HG03039 (cell line): ENCODE measurements around the gene LAMA3.

Experiments
- ATAC-seq: cut with Tn5 transposase; IDR thresholded peaks from one replicate; pipeline ENCODE4 v1.9.1; 2021; ENCODE audit warnings: mild to moderate bottlenecking, moderate library complexity; ENCODE audit not compliant: unreplicated experiment

LAMA3 gene

DNA sequence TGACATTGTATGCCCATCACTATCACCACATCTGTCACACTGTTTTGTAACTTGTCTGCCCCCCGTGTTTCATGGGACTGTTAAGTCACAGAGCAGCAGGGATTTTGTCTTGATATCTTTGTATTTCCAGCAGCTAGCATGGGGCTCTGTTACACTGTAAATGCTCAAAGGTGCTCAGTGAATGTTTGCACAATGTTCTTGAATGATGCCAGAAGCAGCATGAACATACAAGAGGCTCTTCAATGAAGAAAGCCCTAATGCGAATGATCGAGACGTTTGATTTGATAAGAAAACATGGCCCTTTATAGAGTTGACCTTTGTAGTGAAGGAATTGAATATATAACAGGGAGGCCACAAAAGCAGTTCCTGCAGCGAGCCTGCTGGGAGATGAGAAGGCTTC is 204.4 kb downstream of the LAMA3 start:
- no peak for ATAC-seq

DNA sequence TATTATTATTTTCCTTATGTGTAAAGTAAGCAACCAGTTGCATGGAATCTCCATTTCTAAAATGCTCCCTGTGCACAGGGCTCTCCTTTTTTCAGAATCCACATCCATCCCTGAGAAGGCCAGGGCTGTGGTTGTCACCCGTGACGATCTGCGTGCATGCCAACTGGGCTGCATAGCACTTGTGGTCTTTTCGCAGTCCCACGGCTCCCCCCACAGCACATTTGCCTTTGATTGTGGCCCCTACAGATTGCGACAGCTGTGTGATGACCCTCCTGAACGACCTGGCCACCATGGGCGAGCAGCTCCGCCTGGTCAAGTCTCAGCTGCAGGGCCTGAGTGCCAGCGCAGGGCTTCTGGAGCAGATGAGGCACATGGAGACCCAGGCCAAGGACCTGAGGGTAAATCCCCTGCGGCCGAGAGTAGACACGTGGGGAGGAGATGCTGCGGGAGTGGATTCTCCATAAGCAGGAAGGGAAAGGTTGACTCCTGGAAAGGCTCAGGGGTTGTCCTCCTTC is 205.5 kb downstream of the LAMA3 start:
- no peak for ATAC-seq

DNA sequence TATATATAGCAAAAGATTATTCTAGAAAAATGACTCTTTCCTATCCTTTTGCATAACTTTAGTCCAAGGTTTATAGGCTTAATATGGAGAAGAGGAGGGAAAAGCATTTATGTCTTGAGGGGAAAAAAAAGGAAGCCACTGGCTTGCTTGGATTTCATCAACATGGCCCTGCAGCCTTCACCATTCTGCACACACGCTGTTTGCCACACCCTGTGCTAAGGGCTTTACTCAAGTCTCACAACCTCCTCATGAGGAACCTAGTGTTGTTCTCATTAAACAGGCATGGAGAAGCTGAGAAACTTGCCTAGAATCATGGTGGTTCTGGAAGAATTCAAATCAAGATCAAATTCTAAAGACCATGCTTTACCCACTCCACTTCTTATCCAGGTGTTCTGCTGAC is 208.0 kb downstream of the LAMA3 start:
- ATAC-seq: no peak

DNA sequence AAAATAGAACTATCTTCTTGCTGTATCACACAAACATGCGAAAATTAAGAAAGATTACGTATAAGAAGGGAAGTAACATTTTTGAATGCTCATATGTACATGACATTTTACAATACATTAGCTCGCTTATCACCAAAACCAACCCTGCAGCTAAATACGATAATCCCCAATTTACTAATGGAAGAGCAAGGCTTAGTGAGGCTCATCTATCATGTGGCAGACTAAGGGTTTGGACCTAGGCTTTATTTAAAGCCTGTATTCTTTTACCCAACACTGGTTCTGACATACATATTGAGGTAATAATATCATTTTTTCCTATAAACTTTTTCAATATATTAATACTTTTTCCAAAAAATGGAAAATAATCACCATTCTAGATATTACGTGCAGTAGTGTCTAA is 208.5 kb downstream of the LAMA3 start:
- no peak for ATAC-seq

DNA sequence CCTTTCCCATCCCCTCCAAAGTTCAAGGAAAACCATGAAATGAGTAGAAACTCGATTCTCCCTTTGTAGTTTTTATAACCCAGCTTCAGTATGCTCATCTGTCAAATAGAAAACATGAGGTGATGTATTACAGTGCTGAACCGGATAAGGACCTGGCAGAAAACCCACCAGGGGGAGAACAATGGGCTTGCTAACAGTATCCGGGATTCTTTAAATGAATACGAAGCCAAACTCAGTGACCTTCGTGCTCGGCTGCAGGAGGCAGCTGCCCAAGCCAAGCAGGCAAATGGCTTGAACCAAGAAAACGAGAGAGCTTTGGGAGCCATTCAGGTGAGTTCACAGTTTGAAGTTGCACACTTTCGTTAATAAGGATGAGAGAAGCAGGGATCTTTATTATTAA is 211.7 kb downstream of the LAMA3 start:
- ATAC-seq: no peak

DNA sequence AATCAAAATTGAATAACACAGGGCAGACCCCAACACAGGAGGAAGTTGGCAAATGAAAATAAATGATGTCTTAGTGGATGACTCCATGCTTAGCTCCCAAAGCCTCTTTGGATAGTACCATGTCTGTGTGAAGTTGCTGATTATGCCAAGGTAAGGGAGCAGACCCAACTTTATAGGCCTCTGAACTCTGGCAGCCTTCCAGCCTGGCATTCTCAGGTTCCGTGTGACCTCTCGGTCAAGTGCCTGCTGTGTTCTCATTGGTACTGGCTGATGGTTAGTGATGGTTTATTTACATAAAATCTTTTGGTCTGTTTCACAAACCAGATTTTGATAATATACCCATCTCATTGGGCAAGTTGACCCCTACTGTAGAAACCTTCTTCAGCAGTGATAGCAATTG is 213.1 kb downstream of the LAMA3 start:
- no peak for ATAC-seq

DNA sequence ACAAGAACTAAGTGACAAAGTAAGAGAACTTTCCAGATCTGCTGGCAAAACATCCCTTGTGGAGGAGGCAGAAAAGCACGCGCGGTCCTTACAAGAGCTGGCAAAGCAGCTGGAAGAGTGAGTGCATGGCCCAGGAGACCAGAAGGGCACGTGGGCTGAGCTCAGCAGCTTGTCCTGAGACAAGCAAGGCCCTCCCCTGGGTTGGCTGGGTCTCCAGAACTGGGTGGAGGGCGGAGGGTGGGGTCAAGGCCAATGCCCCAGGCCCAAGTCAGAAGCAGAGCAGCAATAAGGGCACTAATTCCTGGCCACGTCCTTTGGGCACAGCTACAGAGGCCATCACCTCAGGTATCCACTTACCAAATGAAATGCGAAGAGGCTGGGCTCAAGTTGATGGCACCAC is 214.7 kb downstream of the LAMA3 start:
- ATAC-seq: no peak

DNA sequence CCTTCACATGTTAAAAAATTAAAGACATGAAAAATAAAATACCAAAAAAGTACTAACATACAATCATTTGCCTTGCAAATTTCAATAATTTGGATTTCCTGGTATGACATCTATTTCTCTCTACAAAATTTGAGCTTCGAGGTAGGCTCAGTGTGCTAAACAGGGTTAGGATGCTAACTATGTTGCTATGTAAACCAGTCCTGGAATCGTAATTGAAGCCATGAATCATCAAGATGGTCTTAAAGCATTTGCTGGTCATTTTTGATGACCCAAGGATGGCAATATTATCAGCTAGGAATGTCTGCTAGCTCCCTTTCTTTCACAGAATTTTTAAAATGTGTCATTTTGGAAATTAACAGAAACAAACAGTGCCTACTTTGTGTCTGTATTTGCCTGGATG is 217.4 kb downstream of the LAMA3 start:
- ATAC-seq: no peak

DNA sequence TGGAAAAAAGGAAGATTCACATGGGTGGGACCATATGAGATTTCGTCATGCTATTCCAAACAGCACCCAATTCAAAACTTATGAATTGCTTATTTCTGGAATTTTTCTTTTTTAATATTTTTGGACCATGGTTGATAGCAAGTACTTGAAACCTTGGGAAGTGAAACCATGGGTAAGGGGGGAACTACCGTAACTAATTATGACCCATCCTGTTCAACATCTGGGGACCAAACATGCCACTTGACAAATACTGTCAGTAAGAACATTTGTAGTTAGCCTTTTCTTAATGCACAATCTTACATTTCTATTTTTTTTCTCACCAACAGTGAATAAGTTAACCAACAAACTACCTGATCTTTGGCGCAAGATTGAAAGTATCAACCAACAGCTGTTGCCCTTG is 219.6 kb downstream of the LAMA3 start:
- ATAC-seq: no peak

DNA sequence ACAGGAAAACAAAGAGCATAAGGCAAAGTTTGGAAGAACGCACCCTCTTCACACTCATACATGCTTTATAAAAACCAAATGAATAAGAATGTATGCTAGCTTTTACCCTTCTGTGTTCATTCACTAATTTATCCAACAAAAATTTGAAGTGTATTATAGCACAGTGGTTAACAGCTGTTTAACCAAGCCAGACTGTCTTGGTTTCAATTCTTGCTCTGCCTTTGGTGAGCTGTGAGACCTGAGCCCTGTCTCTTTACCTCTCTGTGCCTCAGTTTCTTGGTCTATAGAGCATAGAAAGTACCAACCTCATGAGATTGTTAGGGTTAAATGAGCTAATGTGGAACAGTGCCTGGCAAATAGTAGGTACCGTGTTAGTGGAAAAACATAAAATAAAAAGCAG is 220.8 kb downstream of the LAMA3 start:
- ATAC-seq: no peak

DNA sequence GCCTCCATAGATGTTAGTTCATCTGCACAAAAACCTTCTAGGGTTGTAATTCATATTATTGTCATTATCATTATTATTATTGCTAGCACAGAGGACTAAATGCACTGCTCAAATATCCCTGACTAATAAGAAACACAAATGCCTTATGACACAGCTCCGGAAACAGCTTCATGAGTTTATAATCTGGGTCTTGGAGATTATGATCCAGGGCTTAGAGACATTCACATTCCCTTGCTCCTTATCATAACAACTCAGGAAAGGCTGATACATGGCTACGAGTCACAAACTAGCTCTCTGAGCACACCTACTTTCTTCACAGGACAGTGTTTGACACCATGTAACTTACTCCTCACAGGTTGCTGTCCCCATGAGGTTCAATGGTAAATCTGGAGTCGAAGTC is 223.1 kb downstream of the LAMA3 start:
- no peak for ATAC-seq

DNA sequence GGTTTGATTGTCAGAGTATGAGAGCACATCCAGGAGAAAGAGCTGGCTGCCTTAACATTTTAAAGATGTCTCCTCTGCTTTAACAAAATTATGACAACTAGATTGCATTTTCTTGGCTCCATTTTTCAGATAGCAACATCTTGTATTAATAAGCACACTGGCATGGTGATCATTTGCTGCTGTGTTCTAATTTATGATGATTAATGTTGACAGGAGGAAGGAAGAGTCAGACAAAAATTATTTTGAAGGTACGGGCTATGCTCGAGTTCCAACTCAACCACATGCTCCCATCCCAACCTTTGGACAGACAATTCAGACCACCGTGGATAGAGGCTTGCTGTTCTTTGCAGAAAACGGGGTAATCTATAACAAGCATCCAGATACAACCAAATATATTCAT is 227.1 kb downstream of the LAMA3 start:
- ATAC-seq: no peak

DNA sequence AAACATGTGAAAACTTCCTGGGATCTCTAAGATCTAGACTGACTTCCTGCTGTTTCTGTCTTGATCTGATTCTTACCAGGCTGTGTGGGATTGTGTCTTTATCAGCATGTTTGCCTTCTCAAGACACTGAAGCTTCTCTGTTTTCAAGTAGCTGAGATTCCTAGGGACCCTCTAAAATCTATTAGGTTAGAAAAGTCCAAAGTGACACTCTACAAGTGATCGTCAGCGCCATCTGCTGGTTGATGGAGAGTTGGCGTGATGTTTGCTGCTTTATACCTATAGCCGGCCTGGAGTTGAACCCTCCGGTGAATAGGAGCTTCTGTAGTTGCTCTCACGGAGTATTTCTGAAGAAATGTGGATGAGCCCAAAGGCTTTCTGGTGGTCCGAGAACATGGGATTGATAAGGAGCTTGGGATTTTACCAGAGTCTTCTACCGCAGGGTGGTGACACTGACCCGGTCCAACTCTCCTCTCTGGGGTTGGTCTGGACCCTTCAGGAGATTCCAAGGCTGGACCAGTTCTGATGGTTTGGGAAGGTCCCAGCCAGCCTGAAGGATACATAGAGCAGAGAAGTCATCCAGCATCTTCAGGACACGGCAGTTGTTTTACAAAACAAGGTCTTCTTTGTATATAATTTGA is 229.3 kb downstream of the LAMA3 start:
- no peak for ATAC-seq

DNA sequence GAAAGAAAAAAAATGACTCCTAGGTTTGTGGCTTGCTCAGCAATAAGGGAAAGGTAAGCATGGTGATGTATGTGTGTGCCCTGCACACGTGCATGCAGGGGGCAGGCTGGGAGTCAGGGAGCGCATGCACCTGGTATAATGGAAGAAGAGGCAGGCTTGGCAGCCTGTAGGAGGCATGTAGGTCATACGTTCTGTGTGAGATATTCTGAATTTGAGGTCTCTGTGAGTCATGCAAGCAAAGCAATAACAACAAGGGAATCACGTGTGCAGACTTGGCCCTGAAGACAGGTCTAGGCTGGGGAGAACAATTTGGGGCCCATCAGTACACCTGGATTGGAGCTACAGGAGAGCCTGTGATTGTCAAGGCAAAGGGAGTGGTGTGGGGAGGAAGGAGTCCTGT is 230.8 kb downstream of the LAMA3 start:
- ATAC-seq: no peak

DNA sequence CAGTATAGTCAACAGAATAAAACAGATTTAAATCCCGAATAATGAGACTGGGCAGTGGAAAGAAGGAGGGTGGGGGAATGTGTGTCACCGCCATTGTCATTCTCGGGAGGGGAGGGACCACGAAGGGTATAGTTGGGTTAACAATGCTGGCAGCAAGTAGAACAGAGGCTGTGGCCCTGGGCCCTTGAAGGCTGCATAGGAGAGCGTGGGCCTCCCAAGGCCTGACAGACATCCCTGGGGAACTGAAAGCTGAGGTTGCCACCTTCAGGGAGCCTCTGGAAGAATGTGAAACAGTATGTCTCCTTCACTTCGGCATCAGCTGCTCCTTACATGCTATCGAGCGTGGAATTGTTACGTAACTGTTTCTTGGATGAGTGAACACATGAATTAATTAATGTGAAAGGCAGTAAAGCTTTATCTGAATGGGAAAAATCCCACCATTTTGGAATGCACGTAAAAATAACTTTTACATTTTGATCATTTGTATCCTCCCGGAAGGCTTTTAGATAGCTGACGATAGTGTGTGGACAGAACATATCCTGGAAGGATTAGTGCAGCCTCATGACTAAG is 232.5 kb downstream of the LAMA3 start:
- ATAC-seq: no peak

DNA sequence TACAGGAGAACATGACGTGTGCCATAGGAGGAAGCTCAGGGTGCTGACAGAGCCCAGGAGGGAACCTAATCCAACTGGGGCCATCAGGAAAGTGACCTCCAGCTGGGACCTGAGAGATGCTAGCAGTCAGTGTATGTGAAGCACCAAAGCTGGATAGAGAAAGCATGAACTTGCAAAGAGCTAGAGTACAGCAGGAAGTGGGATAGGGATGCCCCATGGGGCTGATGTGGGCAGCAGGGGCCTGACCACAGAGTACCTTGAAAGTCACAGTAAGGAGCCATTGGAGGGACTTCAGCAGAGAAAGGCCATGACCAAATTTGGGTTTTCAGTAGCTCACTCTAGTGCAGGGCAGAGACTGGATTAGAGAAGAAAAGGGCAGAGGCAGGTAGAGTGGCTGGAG is 233.7 kb downstream of the LAMA3 start:
- no peak for ATAC-seq

DNA sequence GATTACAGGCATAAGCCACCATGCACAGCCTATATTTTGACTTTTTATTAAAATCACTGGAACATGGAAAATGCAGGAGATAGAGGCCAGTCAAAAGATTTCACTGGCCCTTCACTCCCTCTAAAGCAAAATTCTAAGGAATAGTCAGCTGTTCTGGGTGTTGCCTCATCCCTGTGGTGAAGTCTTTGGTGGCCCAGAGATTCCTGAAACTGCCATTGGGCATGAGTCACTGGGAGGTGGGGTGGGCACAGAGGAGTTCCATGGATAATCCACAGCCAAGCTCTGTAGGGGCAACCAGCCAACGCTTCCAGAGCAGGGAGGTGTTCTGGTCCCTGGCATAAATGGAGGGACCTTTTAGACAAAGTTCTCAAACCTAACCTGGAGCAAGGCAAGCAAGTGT is 235.6 kb downstream of the LAMA3 start:
- no peak for ATAC-seq

DNA sequence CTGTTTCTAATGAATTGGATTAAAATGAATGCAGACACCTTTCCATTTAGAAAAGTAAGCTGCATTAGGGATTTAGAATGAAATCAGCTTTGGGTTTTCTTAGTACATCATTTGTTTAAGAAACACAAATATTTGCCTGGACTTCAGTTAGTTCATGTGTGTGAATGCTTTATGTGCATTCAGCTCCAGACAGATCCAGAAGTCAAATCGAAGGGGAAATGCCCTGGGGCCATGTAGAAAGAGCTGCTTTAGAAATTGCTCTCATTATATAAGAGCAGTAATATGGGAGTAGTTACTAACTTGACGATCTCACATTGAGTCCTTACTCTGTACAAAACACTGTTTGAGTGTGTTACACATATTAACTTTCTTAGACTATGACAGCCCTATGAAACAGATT is 237.3 kb downstream of the LAMA3 start:
- no peak for ATAC-seq

DNA sequence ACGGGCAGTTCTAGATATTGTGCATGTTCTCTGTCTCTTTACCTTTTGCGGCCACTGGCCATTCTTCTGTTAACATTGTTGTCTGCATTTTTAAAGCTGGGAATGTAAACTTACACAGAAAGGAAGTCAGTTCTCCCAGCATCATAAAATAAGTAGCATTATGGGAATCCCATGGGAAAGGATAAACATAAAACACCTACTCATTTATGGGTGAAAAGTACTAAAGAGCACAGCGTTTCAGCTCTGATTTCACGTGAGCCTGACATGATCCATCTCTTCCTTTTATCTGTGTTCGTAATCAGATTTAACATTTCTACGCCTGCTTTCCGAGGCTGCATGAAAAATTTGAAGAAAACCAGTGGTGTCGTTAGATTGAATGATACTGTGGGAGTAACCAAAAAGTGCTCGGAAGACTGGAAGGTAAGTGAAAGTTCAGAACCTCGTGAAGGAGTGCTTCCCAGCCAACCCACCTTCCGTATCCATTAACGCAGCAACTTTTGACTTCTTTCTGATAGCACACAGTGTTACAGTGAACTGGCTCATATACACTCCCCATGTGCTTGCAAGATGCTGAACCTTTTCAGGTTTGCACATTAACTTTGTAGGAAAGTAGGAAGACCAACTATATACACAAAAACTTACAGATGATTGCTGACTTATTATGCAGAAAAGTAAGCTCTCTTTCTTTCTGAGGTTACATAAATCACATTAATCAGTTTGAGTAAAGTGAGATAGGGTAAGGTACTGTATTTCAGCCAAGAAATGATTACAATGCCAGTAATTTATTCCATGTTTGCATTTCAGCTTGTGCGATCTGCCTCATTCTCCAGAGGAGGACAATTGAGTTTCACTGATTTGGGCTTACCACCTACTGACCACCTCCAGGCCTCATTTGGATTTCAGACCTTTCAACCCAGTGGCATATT is 238.8 kb downstream of the LAMA3 start:
- ATAC-seq: no peak

DNA sequence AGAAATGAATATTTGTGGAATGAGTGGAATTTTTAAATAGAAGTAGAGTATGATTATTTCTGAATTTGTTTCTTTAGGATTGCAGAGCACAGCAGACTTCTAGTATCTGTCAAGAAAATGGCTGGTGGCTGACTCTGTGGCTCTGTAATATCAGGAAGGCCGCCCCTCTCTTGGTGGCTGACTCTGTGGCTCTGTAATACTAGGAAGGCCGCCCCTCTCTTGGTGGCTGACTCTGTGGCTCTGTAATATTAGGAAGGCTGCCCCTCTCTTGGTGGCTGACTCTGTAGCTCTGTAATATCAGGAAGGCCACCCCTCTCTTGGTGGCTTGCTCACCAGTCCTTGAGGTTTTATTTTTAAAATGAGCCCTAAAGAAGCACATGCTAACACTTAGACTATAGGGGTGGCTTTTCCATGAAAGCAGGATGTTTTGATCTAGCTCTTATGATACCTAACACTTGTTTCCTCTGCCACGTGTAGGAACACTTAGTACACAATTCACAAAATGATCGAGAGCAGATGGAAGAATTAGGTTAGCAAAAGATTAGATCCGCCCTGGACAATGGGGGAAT is 240.2 kb downstream of the LAMA3 start:
- ATAC-seq: no peak

DNA sequence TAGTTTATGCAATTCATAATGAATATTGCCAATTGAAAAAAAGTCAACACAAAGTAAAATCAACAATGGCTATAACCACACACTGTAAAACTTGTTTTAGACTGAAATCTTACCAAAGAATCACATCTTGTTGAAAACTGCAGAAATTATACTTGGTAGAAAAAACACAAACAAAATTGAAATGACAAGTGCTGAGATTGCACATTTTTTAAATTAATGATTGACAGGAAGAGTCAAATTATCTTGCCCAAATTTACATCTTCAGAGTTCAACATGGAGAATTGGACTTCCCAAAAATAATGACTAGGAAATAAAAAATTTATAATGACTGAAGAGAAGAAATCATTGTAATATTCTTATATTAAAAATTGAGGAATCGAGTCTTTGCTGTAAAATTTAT is 240.7 kb downstream of the LAMA3 start:
- ATAC-seq: no peak
